ENCODE data around the gene POMP. TPM values are rescaled to one million over a fixed set of nuclear protein-coding genes. Genes with fewer than 3 reads are reported as not detected.

POMP gene
- total RNA-seq, 1 experiment from 2014 or later = 107 TPM

DNA sequence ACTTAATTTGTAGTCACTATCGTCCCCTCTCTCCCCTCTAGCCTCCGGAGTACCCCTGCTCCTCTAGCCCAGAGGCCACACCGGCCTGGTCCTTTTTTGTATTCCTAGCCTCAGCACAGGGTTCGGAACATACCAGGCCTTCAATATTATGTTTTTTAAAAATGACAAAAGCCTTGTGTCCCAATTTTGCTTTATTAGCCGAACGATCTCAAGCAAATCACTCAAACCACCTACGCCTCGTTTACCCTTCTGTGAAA lies 463 bp upstream of the POMP start:
- intact Hi-C loops (cut with micrococcal nuclease) = no loop called here
- H3K36me3 ChIP-seq (ENCODE audit: control insufficient read depth in 1 of 2, insufficient read depth in 2 of 2, low read length in 2 of 2) = peaks cover 18 to 20% of the 10 kb centered on the region in 2 experiments
- peak overlapping the region; percentile 75 for H3K4me2 ChIP-seq (ENCODE audit: low read length)
- H3K27me3 ChIP-seq (ENCODE audit: insufficient read depth, low read length) = no peaks in the 10 kb centered on the region
- H3K9me3 ChIP-seq (ENCODE audit: control insufficient read depth in 1 of 2, insufficient read depth in 1 of 2, low read depth in 1 of 2, low read length in 2 of 2) = no peaks in the 10 kb centered on the region
- RAD21 ChIA-PET (ENCODE audit: low non-redundant PET in 1 of 2, low total read pairs in 2 of 2, uncharacterized antibody in 2 of 2, unreplicated experiment in 2 of 2) = no interaction called here
- BruUV-seq (replicated peaks) = TSS peak; percentile 72
- H3K4me3 ChIP-seq (replicated peaks in 1 of 2; ENCODE audit: low read depth in 1 of 2, low read length in 2 of 2) = peak overlapping the region; percentile 88 to 96
- ATAC-seq = peak; percentile 23; the same call in 1 of the 2 replicates
- POLR2A ChIA-PET = interaction anchor here (1.1 to 1.4 kb wide), 3 partner anchors 10 to 17 kb away, joined by 3 read pairs; no protein-coding TSS in a partner anchor
- peak overlapping the region; percentile 75 for H3K27ac ChIP-seq (ENCODE audit: low read depth, low read length)
- H3K4me1 ChIP-seq (ENCODE audit: control insufficient read depth in 1 of 2, insufficient read depth in 2 of 2, low read length in 2 of 2) = peaks cover 14 to 18% of the 10 kb centered on the region in 2 experiments; a peak in 3 of 4 replicates
- H3K9me2 ChIP-seq (ENCODE audit: insufficient read depth) = no peaks in the 10 kb centered on the region
- CTCF ChIA-PET = interaction anchor here (1.7 kb wide), 1 partner anchor 334 kb away, joined by 5 read pairs; no protein-coding TSS in a partner anchor
- TF ChIP-seq FOSL1 (IDR thresholded peaks at IDR 0.05; ENCODE audit: low read depth) (no peak), YY1 (IDR thresholded peaks at IDR 0.05; ENCODE audit: extremely low read depth, insufficient replicate concordance, low read depth, low read length) (no peak), JUND (IDR thresholded peaks at IDR 0.05) (no peak), SRF (IDR thresholded peaks at IDR 0.05; ENCODE audit: low read depth) (no peak), POLR2AphosphoS5 (IDR thresholded peaks at IDR 0.05; ENCODE audit: low read depth, low read length) (no peak), CBX3 (IDR thresholded peaks at IDR 0.05; ENCODE audit: low read depth) (no peak), EZH2phosphoT487 (IDR thresholded peaks at IDR 0.05; ENCODE audit: borderline replicate concordance) (no peak), ELF1 (IDR thresholded peaks at IDR 0.05; ENCODE audit: borderline replicate concordance, low read depth) (no peak), CEBPB (IDR thresholded peaks at IDR 0.05; ENCODE audit: low read depth) (no peak), SIN3A (IDR thresholded peaks at IDR 0.05; ENCODE audit: low read depth) (no peak), EGR1 (IDR thresholded peaks at IDR 0.05; ENCODE audit: low read depth) (no peak), ZNF274 (IDR thresholded peaks at IDR 0.05; ENCODE audit: low read depth, low read length) (no peak), RAD21 (IDR thresholded peaks at IDR 0.05; ENCODE audit: low read depth) (no peak), TCF7L2 (IDR thresholded peaks at IDR 0.05; ENCODE audit: borderline replicate concordance, extremely low read depth, insufficient read depth, insufficient read length) (no peak), POLR2A (IDR thresholded peaks at IDR 0.05; ENCODE audit: borderline replicate concordance, extremely low read depth, insufficient read depth, insufficient read length) (no peak)
- TF ChIP-seq, protein P1, sequence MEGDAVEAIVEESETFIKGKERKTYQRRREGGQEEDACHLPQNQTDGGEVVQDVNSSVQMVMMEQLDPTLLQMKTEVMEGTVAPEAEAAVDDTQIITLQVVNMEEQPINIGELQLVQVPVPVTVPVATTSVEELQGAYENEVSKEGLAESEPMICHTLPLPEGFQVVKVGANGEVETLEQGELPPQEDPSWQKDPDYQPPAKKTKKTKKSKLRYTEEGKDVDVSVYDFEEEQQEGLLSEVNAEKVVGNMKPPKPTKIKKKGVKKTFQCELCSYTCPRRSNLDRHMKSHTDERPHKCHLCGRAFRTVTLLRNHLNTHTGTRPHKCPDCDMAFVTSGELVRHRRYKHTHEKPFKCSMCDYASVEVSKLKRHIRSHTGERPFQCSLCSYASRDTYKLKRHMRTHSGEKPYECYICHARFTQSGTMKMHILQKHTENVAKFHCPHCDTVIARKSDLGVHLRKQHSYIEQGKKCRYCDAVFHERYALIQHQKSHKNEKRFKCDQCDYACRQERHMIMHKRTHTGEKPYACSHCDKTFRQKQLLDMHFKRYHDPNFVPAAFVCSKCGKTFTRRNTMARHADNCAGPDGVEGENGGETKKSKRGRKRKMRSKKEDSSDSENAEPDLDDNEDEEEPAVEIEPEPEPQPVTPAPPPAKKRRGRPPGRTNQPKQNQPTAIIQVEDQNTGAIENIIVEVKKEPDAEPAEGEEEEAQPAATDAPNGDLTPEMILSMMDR (IDR thresholded peaks at IDR 0.05 in 2 of 3, conservative IDR thresholded peaks at IDR 0.05 in 1 of 3; ENCODE audit: borderline replicate concordance in 1 of 3, insufficient read depth in 1 of 3, low read depth in 2 of 3, low read length in 2 of 3) = no peak
- TF ChIP-seq, protein P2, sequence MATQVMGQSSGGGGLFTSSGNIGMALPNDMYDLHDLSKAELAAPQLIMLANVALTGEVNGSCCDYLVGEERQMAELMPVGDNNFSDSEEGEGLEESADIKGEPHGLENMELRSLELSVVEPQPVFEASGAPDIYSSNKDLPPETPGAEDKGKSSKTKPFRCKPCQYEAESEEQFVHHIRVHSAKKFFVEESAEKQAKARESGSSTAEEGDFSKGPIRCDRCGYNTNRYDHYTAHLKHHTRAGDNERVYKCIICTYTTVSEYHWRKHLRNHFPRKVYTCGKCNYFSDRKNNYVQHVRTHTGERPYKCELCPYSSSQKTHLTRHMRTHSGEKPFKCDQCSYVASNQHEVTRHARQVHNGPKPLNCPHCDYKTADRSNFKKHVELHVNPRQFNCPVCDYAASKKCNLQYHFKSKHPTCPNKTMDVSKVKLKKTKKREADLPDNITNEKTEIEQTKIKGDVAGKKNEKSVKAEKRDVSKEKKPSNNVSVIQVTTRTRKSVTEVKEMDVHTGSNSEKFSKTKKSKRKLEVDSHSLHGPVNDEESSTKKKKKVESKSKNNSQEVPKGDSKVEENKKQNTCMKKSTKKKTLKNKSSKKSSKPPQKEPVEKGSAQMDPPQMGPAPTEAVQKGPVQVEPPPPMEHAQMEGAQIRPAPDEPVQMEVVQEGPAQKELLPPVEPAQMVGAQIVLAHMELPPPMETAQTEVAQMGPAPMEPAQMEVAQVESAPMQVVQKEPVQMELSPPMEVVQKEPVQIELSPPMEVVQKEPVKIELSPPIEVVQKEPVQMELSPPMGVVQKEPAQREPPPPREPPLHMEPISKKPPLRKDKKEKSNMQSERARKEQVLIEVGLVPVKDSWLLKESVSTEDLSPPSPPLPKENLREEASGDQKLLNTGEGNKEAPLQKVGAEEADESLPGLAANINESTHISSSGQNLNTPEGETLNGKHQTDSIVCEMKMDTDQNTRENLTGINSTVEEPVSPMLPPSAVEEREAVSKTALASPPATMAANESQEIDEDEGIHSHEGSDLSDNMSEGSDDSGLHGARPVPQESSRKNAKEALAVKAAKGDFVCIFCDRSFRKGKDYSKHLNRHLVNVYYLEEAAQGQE (IDR thresholded peaks at IDR 0.05; ENCODE audit: low read depth) = no peak
- TF ChIP-seq, protein P3, sequence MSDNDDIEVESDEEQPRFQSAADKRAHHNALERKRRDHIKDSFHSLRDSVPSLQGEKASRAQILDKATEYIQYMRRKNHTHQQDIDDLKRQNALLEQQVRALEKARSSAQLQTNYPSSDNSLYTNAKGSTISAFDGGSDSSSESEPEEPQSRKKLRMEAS (IDR thresholded peaks at IDR 0.05) = no peak; the same call in 1 of the 2 replicates
- TF ChIP-seq, protein P4, sequence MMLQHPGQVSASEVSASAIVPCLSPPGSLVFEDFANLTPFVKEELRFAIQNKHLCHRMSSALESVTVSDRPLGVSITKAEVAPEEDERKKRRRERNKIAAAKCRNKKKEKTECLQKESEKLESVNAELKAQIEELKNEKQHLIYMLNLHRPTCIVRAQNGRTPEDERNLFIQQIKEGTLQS (IDR thresholded peaks at IDR 0.05) = no peak
- TF ChIP-seq, protein P5, sequence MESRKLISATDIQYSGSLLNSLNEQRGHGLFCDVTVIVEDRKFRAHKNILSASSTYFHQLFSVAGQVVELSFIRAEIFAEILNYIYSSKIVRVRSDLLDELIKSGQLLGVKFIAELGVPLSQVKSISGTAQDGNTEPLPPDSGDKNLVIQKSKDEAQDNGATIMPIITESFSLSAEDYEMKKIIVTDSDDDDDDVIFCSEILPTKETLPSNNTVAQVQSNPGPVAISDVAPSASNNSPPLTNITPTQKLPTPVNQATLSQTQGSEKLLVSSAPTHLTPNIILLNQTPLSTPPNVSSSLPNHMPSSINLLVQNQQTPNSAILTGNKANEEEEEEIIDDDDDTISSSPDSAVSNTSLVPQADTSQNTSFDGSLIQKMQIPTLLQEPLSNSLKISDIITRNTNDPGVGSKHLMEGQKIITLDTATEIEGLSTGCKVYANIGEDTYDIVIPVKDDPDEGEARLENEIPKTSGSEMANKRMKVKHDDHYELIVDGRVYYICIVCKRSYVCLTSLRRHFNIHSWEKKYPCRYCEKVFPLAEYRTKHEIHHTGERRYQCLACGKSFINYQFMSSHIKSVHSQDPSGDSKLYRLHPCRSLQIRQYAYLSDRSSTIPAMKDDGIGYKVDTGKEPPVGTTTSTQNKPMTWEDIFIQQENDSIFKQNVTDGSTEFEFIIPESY (IDR thresholded peaks at IDR 0.05; ENCODE audit: extremely low read depth, insufficient replicate concordance, low read length) = no peak
- no peak overlapping the region for H2AFZ ChIP-seq (ENCODE audit: low read depth, low read length, poor library complexity, severe bottlenecking)
- peaks cover 11% of the 10 kb centered on the region; the same call in 1 of the 2 replicates for H4K20me1 ChIP-seq (ENCODE audit: insufficient read depth)
- H3K79me2 ChIP-seq (ENCODE audit: insufficient read depth, low read length) = peaks cover 85% of the 10 kb centered on the region
- H3K9ac ChIP-seq (ENCODE audit: low read length) = peak overlapping the region; percentile 84
- no peak for DNase-seq (ENCODE audit: low read depth, low spot score)

Data from HCT116 (cell line).